NCI-H2107 (cell line): ENCODE data around the gene ATXN3L.

Experiments used
- DNase-seq: peaks from one replicate; lab custom pipeline; 2025; lab: John Stamatoyannopoulos, UW

The ATXN3L gene

DNA sequence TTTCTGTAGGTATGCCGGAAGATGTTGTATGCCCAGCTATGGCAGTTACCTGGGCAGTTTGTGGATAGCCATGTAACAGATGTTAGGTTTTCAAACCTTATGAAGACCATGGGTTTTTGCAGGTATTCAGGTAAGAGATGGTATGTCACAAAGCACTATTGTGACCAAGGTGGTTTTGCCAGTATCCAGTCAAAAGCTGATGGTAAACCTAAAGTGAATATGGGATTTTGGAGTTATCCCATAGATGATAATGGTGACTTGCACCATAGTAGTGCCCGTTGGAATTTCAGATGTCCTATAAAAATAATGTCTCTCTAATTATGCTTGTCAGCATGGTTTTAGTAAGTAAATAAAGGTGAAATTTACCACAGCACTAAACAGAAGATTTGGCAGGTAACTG is at the start of gene ATXN3L:
Gene ATXN3L (minus strand): TSS at position 101 of the 400 bp plus-strand sequence. CDS start 119 bp downstream, outside the sequence.
- DNase-seq: no peak

DNA sequence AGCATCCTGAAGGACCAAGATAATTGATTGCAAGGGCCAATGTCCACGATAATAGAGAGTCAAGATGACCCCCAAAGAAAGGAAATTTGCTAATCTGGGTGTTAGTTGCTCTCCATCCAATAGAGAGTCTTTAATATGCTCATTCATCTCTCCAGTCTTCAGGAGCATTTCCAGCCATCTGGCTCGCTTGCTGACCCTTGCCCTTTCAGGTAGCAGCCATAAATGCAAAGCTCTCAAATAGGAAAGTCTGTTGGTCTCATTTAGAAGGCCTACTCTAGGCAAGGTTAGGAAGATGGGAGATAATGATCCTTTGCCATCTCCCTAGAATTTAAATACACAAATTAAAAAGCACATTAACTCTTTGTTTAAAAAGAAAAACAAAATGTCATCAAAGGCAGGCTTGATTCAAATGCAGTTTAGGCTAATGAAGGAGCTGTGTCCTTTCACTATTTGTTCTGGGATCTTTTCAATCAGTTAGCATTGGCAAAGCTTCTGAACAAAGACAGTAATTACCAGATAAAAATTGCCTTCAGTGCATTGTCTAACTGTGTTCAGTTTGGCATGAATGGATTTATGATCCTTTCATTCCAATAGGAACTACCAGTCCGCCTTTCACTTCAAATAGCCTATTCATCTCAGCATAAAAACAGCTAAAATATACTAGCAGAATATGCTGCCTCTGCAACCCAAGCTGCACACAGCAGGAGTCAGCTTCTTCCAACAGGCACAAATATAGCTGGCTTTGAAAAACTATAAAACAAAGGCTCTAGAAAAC is 49.6 kb upstream of the ATXN3L start:
- no peak for DNase-seq

DNA sequence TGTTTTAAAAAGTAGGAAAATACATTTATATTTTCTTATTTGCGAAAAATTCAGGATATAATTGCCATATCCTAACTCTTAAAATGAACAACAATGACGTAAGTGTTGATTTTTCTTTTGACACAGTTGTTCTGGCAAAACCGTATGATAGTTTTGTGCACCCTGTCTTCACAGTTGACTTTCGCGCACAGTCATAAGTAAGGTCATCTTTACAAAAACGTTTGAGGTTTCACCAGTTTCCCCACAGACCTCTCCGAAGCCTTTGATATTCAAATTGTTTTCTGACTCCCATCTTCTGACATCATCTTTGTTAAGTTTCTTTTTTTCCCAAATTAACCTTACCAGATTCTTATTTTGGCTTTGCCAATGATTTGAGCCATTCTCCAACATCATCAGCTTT is 48.1 kb upstream of the ATXN3L start:
- DNase-seq: no peak

DNA sequence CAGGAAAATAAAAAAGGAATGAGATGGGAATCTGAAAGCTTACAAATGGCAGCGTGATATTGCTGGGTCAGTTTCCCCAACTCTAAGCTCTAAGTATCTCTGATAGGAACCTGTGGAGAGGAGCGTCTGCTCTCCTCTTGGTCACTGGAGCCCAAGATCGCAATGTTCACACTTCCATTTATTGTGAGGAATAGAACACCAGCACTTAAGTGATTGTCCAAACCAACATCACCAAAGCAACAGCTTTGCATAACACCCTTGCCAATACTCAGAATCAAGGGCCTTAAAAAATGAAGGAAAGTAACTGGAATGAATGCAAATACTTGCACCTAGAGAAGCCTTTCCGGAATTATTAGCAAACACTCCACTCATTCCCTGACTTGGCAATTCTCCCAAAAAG is 46.8 kb upstream of the ATXN3L start:
- DNase-seq: no peak

DNA sequence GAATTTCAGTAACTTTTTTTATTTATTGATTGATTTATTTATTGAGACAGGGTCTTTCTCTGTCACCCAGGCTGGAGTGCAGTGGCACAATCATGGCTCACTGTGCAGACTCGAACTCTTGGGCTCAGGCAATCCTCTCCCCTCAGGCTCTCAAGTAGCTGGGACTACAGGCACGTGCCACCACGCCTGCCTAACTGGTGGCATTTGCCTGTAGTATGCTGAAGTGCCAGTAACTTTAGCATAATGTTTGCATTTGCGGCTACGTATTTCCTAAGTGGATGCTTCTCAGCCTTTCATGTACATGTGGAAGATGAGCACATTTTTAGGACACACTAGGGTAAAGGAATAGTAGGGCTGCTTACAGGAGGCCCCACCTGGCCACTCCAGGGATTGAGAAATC is 45.3 kb upstream of the ATXN3L start:
- no peak for DNase-seq

DNA sequence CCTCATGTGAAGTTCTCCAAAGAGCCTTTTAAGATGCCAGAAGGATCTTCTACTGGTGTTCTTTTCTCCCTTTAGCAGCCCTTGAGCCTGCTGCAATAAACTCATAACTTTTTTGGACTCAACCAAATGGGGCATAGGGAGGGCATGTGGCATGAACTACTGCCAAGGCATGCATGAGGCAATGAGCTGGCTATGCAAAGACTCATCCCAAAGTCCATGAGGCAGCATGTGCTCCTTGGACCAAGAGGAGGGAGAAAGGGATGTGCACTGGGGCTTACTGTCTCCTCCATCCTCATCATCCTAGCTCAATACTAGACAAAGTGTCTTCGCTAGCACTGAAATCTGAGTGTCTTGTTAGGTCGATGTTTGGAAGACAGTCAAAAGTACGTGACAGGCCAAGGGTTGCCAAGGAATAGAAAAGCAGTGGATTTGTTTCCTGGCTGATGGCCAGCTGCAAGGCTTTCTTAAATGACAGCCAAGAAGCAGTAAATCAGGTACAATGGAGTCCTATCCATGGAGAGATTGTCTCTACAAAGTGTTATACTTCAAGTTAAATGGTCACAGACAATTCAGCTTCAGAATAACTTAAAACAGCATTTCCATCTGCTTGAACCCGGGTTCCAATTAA is 44.5 kb upstream of the ATXN3L start:
- no peak for DNase-seq

DNA sequence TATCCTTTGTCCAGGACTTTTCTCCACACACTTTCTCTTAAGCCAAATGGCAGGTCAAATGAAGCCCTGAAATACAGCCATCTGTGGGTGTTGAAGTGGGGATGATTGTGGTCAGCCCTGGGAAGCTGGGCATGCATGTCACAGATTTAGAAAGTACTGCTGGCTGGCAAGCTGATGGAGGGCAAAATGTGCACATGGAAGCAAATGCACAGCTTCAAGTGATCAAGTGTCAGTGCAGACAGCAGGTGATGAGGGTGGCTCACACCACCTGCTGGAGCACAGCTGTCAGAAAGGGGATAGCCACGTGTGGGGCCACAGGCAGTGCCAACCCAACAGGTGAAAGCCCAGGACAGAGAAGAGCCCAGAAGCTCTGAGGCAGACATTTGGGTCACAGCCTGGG is 40.3 kb upstream of the ATXN3L start:
- peak; percentile 68 for DNase-seq

DNA sequence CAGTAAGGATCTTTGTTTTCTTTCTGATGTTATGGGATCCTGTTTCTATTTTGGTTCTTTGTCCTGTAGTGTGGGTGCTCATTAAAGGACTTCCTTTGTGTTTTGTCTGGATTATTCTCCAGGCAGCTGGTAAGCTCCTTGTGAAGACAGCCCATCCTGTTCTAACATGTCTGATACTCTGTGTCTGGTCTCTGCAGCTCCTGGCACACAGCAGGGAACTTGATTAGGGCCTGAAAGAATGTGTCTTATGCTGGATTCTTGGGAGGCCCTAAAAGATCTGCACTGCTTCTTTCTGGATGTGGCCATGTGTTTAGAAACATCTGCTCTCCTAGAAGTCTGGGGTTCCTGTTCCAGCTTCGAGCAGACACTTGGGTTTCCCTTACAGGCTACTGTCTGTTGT is 38.1 kb upstream of the ATXN3L start:
- peak; percentile 6 for DNase-seq

DNA sequence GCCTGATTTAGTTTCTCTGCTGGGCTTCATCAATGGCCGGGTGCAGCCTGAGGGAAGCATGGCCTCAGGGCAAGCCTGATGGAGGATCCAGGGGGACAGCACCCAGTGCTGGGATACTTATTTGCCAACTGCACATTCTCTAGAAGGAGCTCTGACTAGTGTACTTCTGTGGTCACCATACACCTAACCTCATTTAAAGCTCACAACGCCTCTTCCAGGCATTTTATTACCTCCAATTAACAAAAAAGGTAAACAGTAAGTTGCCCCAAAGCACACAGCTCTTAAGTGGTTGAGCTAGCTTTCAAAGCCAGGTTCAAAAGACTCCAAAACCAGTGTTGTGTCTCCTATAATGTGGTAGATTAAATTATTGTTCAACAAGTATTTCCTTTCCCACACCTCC is 26.8 kb upstream of the ATXN3L start:
- DNase-seq: no peak

DNA sequence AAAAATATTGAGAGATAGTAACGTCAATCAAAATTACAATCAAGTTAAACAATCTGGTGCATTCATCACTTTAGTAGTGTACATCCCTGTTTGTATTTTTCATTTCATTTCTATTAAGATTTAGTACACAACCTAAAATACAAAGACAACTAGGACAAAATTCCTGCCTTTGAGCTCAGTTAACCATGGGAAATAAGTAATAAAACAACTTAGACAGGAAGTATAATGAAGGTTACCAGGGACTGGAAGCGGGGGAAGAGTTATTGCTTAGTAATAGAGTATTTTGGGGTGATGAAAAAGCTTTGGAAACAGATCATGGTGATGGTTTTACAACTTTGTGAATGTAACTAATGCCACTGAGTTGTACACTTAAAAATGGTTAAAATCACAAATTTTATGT is 25.6 kb upstream of the ATXN3L start:
- DNase-seq: no peak

DNA sequence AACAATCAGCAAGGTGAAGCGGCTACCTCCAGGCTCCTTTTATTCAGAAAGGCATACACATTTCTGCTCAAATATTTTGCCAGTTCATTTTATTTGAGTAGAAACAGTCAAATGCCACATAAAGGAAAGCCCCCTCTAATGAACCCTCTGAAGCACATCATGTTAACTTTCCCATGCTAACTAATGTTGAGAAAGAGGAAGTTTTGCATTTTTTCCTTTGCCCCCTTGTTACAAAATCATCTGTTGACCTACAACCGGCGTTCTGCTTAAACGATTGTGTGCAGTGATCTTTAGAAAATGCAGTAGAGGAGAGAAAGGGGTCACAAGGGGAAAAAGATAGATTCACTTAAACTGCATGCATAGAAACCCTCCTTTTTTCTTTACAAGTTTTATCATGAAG is 25.2 kb upstream of the ATXN3L start:
- DNase-seq: no peak

DNA sequence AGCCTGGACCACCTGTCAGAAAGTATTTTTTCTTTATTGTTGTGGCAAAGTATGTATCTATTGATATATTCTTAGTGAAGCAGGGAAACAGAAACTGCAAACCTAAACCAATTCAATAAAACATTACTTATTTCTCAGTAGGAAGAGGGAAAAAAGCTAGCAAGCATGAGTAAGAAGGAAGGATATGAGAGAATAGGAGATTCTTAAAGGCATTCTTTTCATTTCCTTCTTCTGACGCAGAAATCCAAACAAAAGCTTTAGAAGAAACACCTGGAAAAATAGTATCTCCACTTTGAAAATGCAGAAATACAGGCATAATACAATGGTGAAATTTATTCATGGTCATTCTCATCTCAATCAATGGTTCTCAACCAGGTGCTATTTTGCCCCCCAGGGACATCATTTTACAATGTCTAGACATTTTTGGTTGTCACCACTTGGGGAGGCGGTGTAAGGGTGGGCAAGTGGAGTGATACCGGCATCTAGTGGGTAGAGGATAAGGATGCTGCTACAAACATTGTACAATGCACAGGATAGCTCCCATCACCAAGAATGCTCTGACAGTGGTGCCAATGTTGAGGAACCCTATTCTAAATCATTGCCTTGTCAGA is 21.7 kb upstream of the ATXN3L start:
- DNase-seq: no peak

DNA sequence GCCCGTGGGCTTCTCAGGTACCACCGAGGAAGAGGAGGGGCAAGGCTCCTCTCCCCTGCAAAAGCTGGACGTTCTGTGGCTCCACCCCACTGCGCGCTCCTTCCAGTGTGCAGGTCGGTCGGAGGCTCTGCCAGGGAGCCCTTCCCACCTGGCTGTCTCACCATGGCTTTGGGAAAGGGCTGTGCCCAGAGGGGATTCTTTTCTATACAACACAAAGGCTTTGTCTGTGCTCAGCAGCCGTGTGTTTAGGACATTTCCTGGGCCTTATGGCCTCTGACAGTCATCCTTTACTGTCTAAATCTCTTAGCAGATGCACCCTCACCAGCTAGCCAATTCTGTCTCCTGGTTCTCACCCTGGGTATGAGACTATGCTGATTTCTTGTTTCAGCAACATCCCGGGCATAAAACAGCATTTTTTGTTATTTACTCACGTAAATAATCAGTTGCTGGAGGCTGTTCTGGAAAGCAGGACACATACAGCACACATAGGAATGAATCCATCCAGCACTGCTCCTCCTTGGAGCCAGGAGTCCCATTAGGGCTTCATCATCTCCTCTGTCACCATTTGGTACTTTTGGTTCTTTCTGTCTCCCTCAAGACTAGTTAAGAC is 20.4 kb upstream of the ATXN3L start:
- DNase-seq: no peak

DNA sequence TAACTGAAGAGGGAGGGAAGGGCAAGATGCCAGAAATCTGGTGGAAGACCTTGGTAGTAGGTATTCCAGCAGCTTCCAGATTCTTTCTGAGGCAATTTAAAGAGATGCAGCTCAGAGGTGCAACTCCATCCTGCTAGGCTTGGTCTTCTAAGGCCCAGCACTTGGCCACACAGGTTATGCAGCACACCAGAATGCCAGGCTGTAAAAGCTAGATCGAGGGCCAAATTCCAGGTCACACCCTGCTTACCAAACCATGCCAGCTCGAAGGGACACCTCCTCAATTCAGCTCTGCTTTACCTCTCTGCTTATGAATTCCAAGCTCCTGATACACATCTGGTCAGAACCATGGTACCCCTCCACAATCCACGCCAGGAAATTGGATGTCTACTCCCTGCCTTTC is 19.8 kb upstream of the ATXN3L start:
- no peak for DNase-seq

DNA sequence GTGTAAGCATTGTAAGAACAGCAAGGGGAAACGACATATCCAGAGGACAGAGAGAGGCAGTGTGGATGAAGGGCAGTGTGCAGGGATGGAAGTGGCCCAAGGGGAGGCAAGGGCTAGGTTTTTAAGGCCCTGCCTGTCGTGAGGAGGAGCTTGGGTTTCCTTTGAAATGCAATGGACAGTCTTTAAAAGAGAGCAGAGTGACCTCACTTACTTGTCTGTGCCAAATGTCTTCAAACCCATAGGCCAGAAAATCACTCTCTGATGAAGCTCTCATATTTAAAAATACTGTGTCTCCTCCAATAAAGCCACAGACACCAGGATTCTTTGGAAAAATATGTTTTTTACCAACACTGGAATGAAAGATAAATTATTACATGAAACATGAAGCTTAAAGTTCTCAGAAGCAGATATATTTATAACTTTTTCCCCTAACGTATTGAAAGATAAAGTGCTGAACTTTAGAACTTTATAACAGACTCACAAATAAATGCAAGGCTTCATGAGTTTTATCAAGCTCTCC is 19.2 kb upstream of the ATXN3L start:
- DNase-seq: no peak

DNA sequence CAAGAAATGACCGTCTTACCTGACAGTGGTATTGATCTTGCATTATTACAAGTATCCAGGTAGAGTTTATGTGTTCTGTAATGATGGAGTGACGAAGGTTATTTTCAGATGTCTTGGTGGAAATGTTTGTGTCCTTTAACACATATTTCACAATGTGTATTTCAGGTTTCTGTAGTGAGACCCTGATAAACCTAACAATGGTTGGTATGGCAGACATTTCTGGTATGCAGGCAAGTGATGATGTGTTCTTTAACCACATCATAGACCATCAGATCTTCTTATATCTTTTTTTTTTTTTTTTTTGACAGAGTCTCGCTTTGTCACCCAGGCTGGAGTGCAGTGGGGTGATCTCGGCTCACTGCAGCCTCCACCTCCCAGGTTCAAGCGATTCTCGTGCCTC is 14.6 kb upstream of the ATXN3L start:
- DNase-seq: no peak

DNA sequence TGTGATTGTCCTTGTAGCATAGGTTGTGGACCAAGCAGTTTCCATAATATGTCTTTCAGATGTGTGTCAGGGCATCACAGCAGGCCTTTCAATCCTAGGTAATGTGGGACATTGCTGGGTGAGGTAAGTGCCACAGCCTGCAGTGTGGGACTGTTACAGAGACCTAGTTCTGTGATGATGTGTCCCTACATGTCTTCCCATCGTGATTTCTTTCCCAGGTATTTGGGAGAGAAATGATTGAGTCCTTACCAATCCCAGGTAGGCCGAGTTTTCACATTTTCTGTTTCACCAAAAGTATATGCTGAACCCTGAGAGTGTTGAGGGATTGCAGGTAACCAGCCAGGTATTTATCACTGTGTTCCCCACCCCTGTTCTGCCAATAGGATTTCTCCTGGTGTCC is 10.6 kb upstream of the ATXN3L start:
- DNase-seq: no peak

DNA sequence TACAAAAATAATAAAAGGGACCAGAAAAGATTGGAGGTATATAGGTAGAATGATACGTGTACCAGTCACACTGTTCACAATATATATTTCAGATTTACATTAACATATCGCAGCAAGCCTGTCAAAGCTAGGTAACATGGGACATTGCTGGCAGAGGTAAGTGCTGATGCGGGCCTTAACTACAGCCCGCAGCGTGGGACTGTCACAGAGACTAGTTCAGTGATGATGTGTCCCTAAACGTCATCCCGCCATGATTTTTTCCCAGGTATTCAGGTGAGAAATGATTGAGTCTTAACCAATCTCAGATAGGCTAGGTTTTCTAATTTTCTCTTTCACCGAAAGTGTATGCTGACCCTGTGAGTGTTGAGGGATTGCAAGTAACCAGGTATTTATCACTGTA is 7.8 kb upstream of the ATXN3L start:
- no peak for DNase-seq

DNA sequence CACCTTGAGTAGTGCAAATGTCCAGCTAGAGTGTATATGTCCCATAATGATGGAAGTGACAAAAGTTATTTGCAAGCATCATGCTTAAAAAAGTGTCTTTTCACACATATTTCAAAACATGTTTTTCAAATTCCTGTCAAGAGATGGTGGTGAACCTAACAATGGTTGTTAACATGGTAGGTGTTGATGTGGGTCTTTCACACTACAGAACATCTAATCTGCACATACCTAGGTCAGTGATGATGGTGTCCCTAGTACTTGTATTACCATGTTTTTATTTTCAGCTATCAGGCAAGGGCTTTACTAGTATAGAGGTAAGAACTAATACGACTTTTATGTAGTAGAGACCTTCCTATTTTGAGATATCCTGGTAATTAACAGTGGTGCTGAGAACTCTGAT is 3.4 kb upstream of the ATXN3L start:
- DNase-seq: no peak

DNA sequence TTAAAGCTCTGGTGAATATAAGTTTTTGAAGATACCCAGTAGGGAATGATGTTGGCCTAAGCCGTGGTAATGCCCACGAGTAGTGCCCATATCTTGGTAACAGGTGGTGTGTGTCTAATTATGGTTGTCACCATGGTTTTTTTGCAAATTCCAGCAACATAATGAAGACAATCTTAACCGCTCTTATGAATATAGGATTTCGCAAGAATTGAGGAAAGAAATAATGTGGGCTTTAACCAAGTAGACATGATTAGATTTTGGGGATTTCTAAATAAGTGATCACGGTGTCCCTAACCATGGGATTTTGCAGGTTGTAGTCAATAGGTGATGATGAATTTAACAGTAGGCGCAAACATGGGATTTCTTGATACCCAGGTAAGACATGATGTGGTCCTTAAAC is 2.5 kb downstream of the ATXN3L start:
- DNase-seq: no peak

DNA sequence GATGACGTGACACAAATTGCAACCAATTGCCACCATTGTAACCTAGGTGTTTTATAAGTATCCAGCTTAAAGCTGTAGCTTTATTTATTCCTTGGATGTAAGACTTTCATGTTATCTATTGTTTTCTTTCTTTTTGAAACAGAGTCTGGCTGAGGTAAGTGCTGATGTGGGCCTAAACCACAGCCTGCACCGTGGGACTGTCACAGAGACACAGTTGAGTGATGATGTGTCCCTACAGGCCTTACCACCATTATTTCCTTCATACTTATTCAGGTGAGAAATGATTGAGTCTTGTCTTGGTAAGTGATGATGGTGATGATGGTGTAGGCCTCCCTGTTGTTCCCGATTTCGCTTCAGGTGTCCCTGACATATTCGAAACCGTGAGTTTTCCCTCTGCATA is 8.3 kb downstream of the ATXN3L start:
- no peak for DNase-seq

DNA sequence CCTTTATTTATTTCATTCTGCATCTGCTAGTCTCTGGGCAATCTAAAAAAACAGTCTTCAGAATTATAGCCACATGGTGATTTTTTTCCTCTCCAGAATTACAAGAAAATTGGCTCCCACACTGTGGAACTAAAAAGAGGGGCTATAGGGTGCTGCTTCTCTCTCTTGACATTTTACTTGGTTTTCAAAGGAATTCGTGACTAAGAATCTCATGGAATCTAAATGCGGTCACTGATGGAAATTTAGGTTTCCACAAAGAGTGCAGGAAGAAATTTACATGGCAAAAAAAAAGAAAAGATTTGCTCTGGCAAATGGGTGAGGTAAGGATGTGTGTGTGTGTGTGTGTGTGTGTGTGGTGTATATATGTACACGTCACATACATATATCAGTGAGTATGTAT is 10.2 kb downstream of the ATXN3L start:
- DNase-seq: no peak

DNA sequence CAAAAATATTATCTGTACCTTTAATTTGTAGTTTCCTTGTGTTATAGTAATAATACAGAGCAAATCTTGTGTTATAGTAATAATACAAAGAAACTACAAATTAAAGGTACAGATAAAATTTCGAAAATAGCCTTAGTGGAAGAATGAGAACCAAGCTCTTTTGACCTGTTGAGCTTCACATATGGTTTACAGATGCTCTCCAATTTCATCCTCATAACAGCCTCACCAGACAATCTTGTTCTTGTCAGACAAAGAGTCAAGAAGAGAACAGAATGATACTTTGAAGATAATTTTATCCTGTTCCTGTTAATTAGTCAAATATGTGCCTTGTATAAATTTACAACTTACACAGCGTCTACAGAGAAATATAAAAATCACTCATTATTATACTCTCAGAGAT is 12.8 kb downstream of the ATXN3L start:
- no peak for DNase-seq
